Measurements from ENCODE around the gene VSTM4. TPM values are rescaled to one million over a fixed set of nuclear protein-coding genes. Genes with fewer than 3 reads are reported as not detected.

Gene VSTM4
- total RNA-seq, 1 donor from 2014 or later, result 21.1 TPM

DNA sequence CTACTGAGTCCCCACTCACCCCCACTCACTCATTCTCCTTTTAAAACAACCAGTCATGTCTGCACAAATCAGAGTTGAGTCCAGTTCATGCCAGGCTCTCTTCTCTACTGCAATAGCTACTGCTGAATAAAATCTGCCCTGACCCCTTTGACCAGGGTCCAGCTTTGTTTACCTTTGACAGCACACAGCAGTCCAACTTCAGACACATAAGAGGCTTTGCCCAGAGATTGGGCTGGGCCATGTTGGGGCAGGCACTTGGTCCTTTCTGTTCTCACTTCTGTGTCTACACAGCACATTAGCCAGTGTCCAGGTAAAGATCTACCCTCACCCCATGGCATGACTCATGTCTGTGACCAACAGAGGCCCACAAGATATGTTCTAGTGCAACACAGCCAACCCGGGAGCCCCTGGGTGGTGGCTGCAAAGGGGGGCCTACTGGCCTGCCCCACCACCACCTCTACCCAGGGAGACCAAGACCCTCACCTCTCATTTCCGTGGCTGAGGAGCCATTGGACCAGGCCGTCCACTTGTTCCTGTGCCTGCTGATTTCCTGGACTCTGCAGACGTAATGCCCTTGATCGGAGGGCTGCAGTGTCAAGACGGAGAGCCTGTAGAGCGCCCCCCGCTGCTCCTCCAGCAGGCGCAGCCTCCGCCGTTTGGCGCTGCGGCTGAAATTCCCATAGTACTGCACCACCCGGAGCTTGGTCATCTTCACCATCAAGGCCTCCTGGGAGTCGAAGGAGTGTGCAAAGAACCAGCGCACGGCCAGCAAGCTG lies 8.0 kb downstream of the VSTM4 start:
- TF ChIP-seq, protein P1, sequence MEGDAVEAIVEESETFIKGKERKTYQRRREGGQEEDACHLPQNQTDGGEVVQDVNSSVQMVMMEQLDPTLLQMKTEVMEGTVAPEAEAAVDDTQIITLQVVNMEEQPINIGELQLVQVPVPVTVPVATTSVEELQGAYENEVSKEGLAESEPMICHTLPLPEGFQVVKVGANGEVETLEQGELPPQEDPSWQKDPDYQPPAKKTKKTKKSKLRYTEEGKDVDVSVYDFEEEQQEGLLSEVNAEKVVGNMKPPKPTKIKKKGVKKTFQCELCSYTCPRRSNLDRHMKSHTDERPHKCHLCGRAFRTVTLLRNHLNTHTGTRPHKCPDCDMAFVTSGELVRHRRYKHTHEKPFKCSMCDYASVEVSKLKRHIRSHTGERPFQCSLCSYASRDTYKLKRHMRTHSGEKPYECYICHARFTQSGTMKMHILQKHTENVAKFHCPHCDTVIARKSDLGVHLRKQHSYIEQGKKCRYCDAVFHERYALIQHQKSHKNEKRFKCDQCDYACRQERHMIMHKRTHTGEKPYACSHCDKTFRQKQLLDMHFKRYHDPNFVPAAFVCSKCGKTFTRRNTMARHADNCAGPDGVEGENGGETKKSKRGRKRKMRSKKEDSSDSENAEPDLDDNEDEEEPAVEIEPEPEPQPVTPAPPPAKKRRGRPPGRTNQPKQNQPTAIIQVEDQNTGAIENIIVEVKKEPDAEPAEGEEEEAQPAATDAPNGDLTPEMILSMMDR (IDR thresholded peaks at IDR 0.05; ENCODE audit: borderline replicate concordance), result no peak
- Histone ChIP-seq H3K4me3 (no peak overlapping the region), H3K36me3 (no peaks in the 10 kb centered on the region), H3K4me1 (peaks cover 87% of the 10 kb centered on the region), H3K9me3 (replicated peaks) (no peaks in the 10 kb centered on the region), H3K27me3 (ENCODE audit: low read depth) (no peaks in the 10 kb centered on the region), H3K27ac (replicated peaks) (no peak overlapping the region)
- DNase-seq, result no peak
- intact Hi-C loops (cut with micrococcal nuclease), result no loop called here

- intact Hi-C loops (cut with micrococcal nuclease), result no loop called here
- Histone ChIP-seq H3K4me3 (peak overlapping the region; percentile 0), H3K4me1 (peaks cover 78% of the 10 kb centered on the region), H3K27ac (replicated peaks) (peak overlapping the region; percentile 30), H3K36me3 (no peaks in the 10 kb centered on the region), H3K9me3 (replicated peaks) (no peaks in the 10 kb centered on the region), H3K27me3 (ENCODE audit: low read depth) (no peaks in the 10 kb centered on the region)
- TF ChIP-seq, protein P1 (IDR thresholded peaks at IDR 0.05; ENCODE audit: borderline replicate concordance), result no peak
- peak; percentile 47 for DNase-seq
Observed at GRCh38 chr10:49106451-49106850, 8.9 kb downstream of the VSTM4 start.

- peak overlapping the region; percentile 20 for H3K27ac ChIP-seq (replicated peaks)
- TF ChIP-seq, protein P1 (IDR thresholded peaks at IDR 0.05; ENCODE audit: borderline replicate concordance), result no peak
- H3K27me3 ChIP-seq (ENCODE audit: low read depth), result no peaks in the 10 kb centered on the region
- peaks cover 64% of the 10 kb centered on the region for H3K4me1 ChIP-seq
- H3K36me3 ChIP-seq, result no peaks in the 10 kb centered on the region
- no peak for DNase-seq
- H3K9me3 ChIP-seq (replicated peaks), result no peaks in the 10 kb centered on the region
- no peak overlapping the region for H3K4me3 ChIP-seq
- intact Hi-C loops (cut with micrococcal nuclease), result no loop called here
Observed at GRCh38 chr10:49105076-49105475, 10.2 kb downstream of the VSTM4 start.

DNA sequence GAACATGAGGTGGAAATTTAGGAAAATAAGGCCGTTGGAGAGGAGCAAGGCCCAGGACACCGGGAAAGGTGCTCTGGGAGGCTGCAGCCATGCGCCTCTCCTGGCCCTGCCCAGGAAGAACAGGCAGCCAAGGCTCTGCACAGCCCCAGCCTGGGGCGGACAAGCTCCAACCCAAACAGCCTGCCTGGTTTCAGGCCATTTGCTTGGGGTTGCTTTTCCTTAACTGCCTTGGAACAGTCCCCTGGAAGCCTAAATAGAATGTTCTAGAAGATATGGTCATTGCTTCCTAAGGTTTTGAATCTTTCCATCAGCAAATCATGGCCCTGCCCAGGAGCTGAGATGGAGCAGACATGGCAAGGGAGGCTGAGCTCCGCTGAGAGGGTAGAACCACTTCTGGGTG lies 11.0 kb downstream of the VSTM4 start:
- intact Hi-C loops (cut with micrococcal nuclease), result no loop called here
- no peak for DNase-seq
- peak overlapping the region; percentile 20 for H3K27ac ChIP-seq (replicated peaks)
- no peaks in the 10 kb centered on the region for H3K36me3 ChIP-seq
- peaks cover 57% of the 10 kb centered on the region for H3K4me1 ChIP-seq
- TF ChIP-seq, protein P1 (IDR thresholded peaks at IDR 0.05; ENCODE audit: borderline replicate concordance), result no peak
- no peak overlapping the region for H3K4me3 ChIP-seq
- H3K27me3 ChIP-seq (ENCODE audit: low read depth), result no peaks in the 10 kb centered on the region
- H3K9me3 ChIP-seq (replicated peaks), result no peaks in the 10 kb centered on the region

GRCh38 chr10:49103761-49104160 lies 11.6 kb downstream of the VSTM4 start:
- TF ChIP-seq, protein P1 (IDR thresholded peaks at IDR 0.05; ENCODE audit: borderline replicate concordance), result no peak
- Histone ChIP-seq H3K27me3 (ENCODE audit: low read depth) (no peaks in the 10 kb centered on the region), H3K4me1 (peaks cover 51% of the 10 kb centered on the region), H3K4me3 (no peak overlapping the region), H3K9me3 (replicated peaks) (no peaks in the 10 kb centered on the region), H3K36me3 (no peaks in the 10 kb centered on the region), H3K27ac (replicated peaks) (peak overlapping the region; percentile 20)
- DNase-seq, result no peak
- intact Hi-C loops (cut with micrococcal nuclease), result no loop called here
